Measurements from ENCODE around the gene DCP1A.

DNA sequence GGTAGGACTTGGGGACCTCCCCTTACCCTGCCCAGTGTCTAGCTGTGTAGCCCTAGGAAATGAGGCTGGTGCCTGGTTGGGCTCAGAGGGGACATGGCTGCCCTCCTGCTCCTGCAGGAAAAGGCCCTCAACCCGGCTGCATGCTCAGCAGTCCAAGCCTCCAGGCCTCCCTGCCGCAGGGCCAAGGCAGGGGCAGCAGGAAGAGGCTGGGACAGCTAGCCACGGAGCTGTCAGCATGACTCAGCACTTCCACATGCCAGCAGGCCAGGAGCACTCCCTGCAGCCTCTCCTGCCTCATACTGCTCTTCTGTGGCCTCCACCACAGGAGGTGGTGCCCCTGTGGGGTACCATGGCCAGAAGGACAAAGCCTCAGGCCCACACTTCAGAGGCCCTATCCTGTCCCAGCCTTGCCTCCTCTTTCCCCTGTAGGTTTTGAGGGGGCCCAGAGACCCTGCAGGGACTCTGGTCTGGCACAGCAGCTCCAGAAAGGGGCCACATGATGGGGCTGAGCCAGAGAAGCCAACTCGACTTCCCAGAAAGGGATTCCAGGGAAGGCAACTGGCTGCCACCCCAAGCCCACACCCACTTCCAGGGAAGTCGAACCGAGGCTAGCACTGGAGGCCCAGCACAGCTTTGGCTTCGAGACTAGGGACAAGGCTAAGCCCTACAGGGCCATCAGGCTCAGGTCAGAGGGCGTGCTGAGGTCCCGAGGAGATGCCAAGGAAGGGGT, 111.1 kb downstream of the DCP1A start:
- TF ChIP-seq, protein P1, sequence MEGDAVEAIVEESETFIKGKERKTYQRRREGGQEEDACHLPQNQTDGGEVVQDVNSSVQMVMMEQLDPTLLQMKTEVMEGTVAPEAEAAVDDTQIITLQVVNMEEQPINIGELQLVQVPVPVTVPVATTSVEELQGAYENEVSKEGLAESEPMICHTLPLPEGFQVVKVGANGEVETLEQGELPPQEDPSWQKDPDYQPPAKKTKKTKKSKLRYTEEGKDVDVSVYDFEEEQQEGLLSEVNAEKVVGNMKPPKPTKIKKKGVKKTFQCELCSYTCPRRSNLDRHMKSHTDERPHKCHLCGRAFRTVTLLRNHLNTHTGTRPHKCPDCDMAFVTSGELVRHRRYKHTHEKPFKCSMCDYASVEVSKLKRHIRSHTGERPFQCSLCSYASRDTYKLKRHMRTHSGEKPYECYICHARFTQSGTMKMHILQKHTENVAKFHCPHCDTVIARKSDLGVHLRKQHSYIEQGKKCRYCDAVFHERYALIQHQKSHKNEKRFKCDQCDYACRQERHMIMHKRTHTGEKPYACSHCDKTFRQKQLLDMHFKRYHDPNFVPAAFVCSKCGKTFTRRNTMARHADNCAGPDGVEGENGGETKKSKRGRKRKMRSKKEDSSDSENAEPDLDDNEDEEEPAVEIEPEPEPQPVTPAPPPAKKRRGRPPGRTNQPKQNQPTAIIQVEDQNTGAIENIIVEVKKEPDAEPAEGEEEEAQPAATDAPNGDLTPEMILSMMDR (conservative IDR thresholded peaks at IDR 0.05): no peak
- no peak for TF ChIP-seq EZH2 (IDR thresholded peaks at IDR 0.05; ENCODE audit: low read depth)

All from PC-9 (cell line).